ENCODE results near the gene C12orf60.

DNA sequence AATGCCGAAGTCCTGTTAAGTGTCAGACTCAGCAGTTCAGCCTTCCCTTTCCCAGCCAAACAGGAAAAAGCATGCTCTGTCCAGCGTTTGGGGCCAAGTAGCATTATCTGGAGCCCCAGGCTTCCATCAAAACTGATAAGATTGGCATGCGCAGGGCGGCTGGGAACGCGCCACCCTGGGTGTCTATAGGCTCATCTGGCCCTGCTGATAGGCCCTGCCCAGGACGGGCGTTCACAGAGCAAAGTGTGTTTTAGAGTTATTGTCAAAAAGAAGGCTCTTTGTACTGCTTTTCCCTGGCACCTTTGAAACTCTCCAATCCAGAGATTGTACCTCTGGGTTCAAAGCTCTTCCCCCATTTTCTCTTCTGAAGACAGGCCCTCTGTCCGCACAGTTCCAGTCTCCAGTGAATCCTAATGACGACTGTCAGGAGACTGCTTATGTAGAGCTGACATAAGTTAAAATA, 40.0 kb downstream of the C12orf60 start, which contains the start of gene ART4:
- TF ChIP-seq, protein P1, sequence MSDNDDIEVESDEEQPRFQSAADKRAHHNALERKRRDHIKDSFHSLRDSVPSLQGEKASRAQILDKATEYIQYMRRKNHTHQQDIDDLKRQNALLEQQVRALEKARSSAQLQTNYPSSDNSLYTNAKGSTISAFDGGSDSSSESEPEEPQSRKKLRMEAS (IDR thresholded peaks at IDR 0.05), result no peak
- TF ChIP-seq CREB1 (IDR thresholded peaks at IDR 0.05; ENCODE audit: low read depth) (no peak), ZBTB7A (IDR thresholded peaks at IDR 0.05; ENCODE audit: low read depth) (no peak), TAF1 (IDR thresholded peaks at IDR 0.05; ENCODE audit: low read depth) (no peak), TCF12 (IDR thresholded peaks at IDR 0.05; ENCODE audit: low read depth) (no peak), EGR1 (IDR thresholded peaks at IDR 0.05) (no peak), YY1 (IDR thresholded peaks at IDR 0.05; ENCODE audit: low read depth) (no peak), CEBPB (IDR thresholded peaks at IDR 0.05) (no peak)
- TF ChIP-seq, protein P2, sequence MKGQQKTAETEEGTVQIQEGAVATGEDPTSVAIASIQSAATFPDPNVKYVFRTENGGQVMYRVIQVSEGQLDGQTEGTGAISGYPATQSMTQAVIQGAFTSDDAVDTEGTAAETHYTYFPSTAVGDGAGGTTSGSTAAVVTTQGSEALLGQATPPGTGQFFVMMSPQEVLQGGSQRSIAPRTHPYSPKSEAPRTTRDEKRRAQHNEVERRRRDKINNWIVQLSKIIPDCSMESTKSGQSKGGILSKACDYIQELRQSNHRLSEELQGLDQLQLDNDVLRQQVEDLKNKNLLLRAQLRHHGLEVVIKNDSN (IDR thresholded peaks at IDR 0.05), result no peak

All from Ishikawa (cell line).